CD4-positive, alpha-beta memory T cell (primary cell): Measurements from ENCODE around the gene HSPA14. TPM values are rescaled to one million over a fixed set of nuclear protein-coding genes. Genes with fewer than 3 reads are reported as not detected.
"Not testable (repeated sequence)": the region's sequence is repeated elsewhere in the genome, so short reads cannot be mapped to it uniquely, and the experiment has no call there.

Experiments
- CTCF ChIA-PET: fragments of 350-600 bp; sonication (Branson Sonifier 250); formaldehyde crosslinking; loops from one replicate; lab custom pipeline; 2021; ENCODE audit warnings: inconsistent platforms; ENCODE audit not compliant: partially characterized antibody; lab: Charles Lee
- POLR2A ChIA-PET: fragments of 350-600 bp; sonication (Branson Sonifier 250); formaldehyde crosslinking; loops from one replicate; lab custom pipeline; 2021; ENCODE audit not compliant: partially characterized antibody; lab: Charles Lee
- DNase-seq, 5 donors: peaks; one replicate each; pipeline versions ENCODE4 v3.0.0 to v3.0.0-alpha.2; 2020 to 2022; ENCODE audit warnings: mixed read lengths in 1 of 5
- H3K27ac ChIP-seq: one replicate; pipeline ENCODE4 v1.7.0; 2013; ENCODE audit warnings: low read depth, low read length
- H3K27me3 ChIP-seq: 2 replicates; pipeline ENCODE4 v1.7.0; 2013; ENCODE audit warnings: mild to moderate bottlenecking, low read length, moderate library complexity; ENCODE audit not compliant: insufficient read depth
- H3K36me3 ChIP-seq: 2 replicates; pipeline ENCODE4 v1.7.0; 2013; ENCODE audit warnings: mild to moderate bottlenecking, low read length, moderate library complexity; ENCODE audit not compliant: insufficient read depth
- H3K4me1 ChIP-seq: 2 replicates; pipeline ENCODE4 v1.7.0; 2013; ENCODE audit warnings: mild to moderate bottlenecking, low read length, moderate library complexity; ENCODE audit not compliant: insufficient read depth
- H3K4me3 ChIP-seq, 2 donors: one replicate each; pipeline ENCODE4 v1.7.0; 2013; ENCODE audit warnings: low read length in 2 of 2, mild to moderate bottlenecking in 1 of 2
- H3K9me3 ChIP-seq, 2 donors: one replicate each; pipeline ENCODE4 v1.7.0; 2013; ENCODE audit warnings: low read length in 2 of 2, control low read depth in 1 of 2; ENCODE audit not compliant: control insufficient read depth in 1 of 2
- H3K27ac Mint-ChIP-seq, 7 donors: one replicate each; pipeline ENCODE4 v1.8.0; 2020 to 2021; ENCODE audit warnings: mixed read lengths in 7 of 7, mild to moderate bottlenecking in 6 of 7, inconsistent platforms in 3 of 7, moderate library complexity in 3 of 7
- H3K27me3 Mint-ChIP-seq, 2 donors: one replicate each; pipeline ENCODE4 v1.8.0; 2020 to 2021; ENCODE audit warnings: mixed read lengths in 2 of 2
- H3K36me3 Mint-ChIP-seq, 2 donors: one replicate each; pipeline ENCODE4 v1.8.0; 2020 to 2021; ENCODE audit warnings: mixed read lengths in 2 of 2, inconsistent platforms in 1 of 2, mild to moderate bottlenecking in 1 of 2
- H3K4me1 Mint-ChIP-seq, 4 donors: one replicate each; pipeline ENCODE4 v1.8.0; 2020 to 2021; ENCODE audit warnings: mixed read lengths in 4 of 4, mild to moderate bottlenecking in 1 of 4
- H3K4me3 Mint-ChIP-seq, 8 donors: one replicate each; pipeline ENCODE4 v1.8.0; 2020 to 2021; ENCODE audit warnings: mixed read lengths in 8 of 8, mild to moderate bottlenecking in 7 of 8, moderate library complexity in 6 of 8, inconsistent platforms in 3 of 8
- H3K9me3 Mint-ChIP-seq, 8 donors: one replicate each; pipeline ENCODE4 v1.8.0; 2020 to 2021; ENCODE audit warnings: mixed read lengths in 8 of 8, mild to moderate bottlenecking in 5 of 8, inconsistent platforms in 3 of 8, moderate library complexity in 1 of 8
- intact Hi-C: fragments of 100-400 bp; cut with micrococcal nuclease; formaldehyde crosslinking; loops from one replicate; pipeline ENCODE4 v1.15.1; 2023
- polyA plus RNA-seq, 2 donors: library from polyadenylated mRNA; unstranded; fragments of 300-500 nt; fragmentation: Illumina TruSeq; gene quantifications; one replicate each; pipeline ENCODE4 v1.2.3, GENCODE V29; 2021
- total RNA-seq, 2 experiments: library from RNA; stranded (reverse); gene quantifications; one replicate each; pipeline ENCODE4 v1.2.3, GENCODE V29; 2021

Gene HSPA14
- total and polyA plus RNA-seq, 4 experiments from 2014 or later, result 16.0 to 18.7 (median 17.5) TPM

DNA sequence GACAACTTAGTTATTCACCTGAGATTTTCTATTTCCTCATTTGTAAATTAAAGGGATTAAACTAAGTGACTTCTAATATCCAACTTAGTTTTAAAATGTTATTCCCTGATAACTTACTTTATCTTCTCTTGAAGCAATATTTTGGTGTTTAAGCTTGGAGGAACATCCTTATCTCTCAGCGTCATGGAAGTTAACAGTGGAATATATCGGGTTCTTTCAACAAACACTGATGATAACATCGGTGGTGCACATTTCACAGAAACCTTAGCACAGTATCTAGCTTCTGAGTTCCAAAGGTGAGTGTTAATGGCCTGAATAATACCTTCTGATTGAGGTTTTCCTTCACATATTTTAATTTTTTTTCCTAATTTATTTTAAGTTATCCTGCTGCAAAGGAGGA lies 14.1 kb downstream of the HSPA14 start:
- H3K27ac Mint-ChIP-seq, result no peak overlapping the region

DNA sequence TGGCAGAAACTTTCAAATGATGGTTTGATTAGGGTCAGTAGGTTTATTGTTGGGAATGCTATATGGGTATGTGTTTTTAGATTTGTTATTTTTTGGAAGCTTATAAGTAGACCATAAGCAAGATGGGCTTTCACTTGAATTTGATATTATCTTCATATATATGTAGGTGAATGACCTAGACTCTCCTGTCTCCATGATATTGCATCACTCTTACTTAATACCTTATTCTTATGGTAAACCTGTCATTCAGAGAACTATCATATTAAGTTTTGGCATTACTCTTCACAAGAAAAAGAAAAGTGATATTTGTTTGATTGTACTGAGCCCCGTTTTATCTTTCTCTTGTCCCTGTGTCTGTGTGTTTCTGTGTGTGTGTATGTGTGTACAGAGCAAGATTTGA lies 17.3 kb downstream of the HSPA14 start:
- no peaks in the 10 kb centered on the region for H3K9me3 ChIP-seq
- intact Hi-C loops, result no loop called here
- ChIA-PET CTCF (no interaction called here), POLR2A (interaction anchor here (1.5 kb wide), 1 partner anchor 22 kb away, joined by 4 read pairs; no protein-coding TSS in a partner anchor)
- no peaks in the 10 kb centered on the region for H3K9me3 Mint-ChIP-seq
- H3K27ac ChIP-seq, result no peak overlapping the region
- no peak for DNase-seq
- peaks cover 51 to 65% of the 10 kb centered on the region in 2 donors for H3K36me3 Mint-ChIP-seq
- peaks cover 11% of the 10 kb centered on the region for H3K36me3 ChIP-seq
- H3K4me1 Mint-ChIP-seq, result peaks cover 0 to 5% (median under 1%) of the 10 kb centered on the region in 4 donors
- H3K27ac Mint-ChIP-seq, result no peak overlapping the region
- no peak overlapping the region for H3K4me3 Mint-ChIP-seq
- H3K4me1 ChIP-seq, result no peaks in the 10 kb centered on the region
- H3K27me3 Mint-ChIP-seq, result no peaks in the 10 kb centered on the region
- no peak overlapping the region for H3K4me3 ChIP-seq
- no peaks in the 10 kb centered on the region for H3K27me3 ChIP-seq

More for the DNA sequence above, 14.1 kb downstream of the HSPA14 start:
- peaks cover 0 to 2% (median 0%) of the 10 kb centered on the region in 4 donors for H3K4me1 Mint-ChIP-seq
- H3K27me3 ChIP-seq, result no peaks in the 10 kb centered on the region
- H3K4me3 ChIP-seq, result no peak overlapping the region
- H3K36me3 ChIP-seq, result peaks cover 22% of the 10 kb centered on the region
- no peak overlapping the region for H3K4me3 Mint-ChIP-seq
- no peaks in the 10 kb centered on the region for H3K9me3 Mint-ChIP-seq
- ChIA-PET POLR2A (no interaction called here), CTCF (no interaction called here)
- H3K4me1 ChIP-seq, result no peaks in the 10 kb centered on the region
- intact Hi-C loops, result no loop called here
- peaks cover 44 to 53% of the 10 kb centered on the region in 2 donors for H3K36me3 Mint-ChIP-seq
- no peak for DNase-seq
- no peaks in the 10 kb centered on the region for H3K27me3 Mint-ChIP-seq
- H3K27ac ChIP-seq, result no peak overlapping the region
- no peaks in the 10 kb centered on the region for H3K9me3 ChIP-seq

DNA sequence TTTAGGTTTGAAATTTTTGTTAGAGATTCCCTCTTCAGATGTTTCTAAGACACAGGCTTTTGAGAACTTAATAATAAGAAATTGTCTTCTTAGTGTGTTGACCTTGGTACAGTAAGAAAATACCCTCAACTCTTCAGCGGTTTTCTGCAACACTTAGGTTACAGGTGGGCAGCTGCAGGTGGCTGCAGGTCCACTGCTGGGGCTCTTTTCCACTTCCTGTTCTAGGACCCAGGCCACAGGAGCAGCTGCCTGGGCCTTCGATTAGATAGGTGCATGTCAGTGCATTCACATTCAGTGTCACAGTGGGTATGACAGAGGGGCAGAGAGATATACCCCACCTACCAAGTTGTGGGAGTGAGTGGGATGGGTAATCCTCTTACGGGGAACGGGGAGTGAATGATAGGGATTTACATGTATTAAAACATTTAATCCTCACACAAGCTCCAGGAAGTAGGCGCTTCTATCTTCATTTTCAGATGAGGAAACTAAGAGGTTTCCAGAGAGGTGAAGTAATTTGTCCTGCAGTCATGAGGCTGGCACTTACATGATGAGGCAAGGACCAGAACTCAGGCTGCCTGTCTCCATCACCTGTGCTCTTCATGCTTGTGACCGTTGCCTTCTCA lies 20.3 kb downstream of the HSPA14 start:
- no peaks in the 10 kb centered on the region for H3K27me3 ChIP-seq
- ChIA-PET CTCF (interaction anchor here (1.6 kb wide), 1 partner anchor 31 kb away, joined by 4 read pairs; no protein-coding TSS in a partner anchor), POLR2A (no interaction called here)
- Mint-ChIP-seq H3K9me3 (peaks cover 0 to 1% (median 0%) of the 10 kb centered on the region in 8 donors), H3K36me3 (peaks cover 50 to 51% of the 10 kb centered on the region in 2 donors), H3K4me3 (no peak overlapping the region), H3K27me3 (no peaks in the 10 kb centered on the region), H3K4me1 (peaks cover 0 to 5% (median 2%) of the 10 kb centered on the region in 4 donors), H3K27ac (peak overlapping the region in 1 of 7 donors; percentile 17)
- no peak overlapping the region for H3K4me3 ChIP-seq
- H3K27ac ChIP-seq, result no peak overlapping the region
- peaks cover 6% of the 10 kb centered on the region for H3K36me3 ChIP-seq
- DNase-seq, result no peak
- H3K9me3 ChIP-seq, result no peaks in the 10 kb centered on the region
- intact Hi-C loops, result no loop called here
- no peaks in the 10 kb centered on the region for H3K4me1 ChIP-seq

DNA sequence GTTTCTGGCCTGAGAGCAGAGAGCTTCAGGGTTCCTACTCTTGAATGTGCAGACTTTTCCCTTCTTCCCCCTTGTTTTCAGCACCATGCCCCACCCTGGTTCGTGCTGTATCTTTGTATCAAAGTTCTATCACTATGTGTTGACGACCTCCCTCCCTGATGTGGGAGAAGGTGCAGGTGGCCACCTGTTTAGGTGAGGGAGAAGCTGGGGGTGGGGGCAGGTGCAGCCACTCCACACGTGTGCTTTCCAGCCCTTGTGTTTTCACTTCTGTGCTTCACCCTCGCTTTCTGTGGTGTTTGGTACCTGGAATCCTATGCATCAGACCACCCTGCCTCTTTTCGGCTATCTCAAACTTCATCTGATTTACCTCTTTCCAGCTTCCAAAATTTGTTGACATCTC lies 20.9 kb downstream of the HSPA14 start:
- Histone ChIP-seq H3K27me3 (no peaks in the 10 kb centered on the region), H3K36me3 (peaks cover 6% of the 10 kb centered on the region), H3K4me1 (no peaks in the 10 kb centered on the region), H3K4me3 (no peak overlapping the region), H3K9me3 (no peaks in the 10 kb centered on the region), H3K27ac (no peak overlapping the region)
- H3K9me3 Mint-ChIP-seq, result peaks cover 0 to 1% (median 0%) of the 10 kb centered on the region in 8 donors
- intact Hi-C loops, result no loop called here
- H3K27ac Mint-ChIP-seq, result peak overlapping the region in 4 of 7 donors; percentile 17 to 35 (median 30)
- no peak overlapping the region for H3K4me3 Mint-ChIP-seq
- H3K27me3 Mint-ChIP-seq, result no peaks in the 10 kb centered on the region
- DNase-seq, result no peak
- peaks cover 0 to 5% (median 2%) of the 10 kb centered on the region in 4 donors for H3K4me1 Mint-ChIP-seq
- H3K36me3 Mint-ChIP-seq, result peaks cover 48 to 50% of the 10 kb centered on the region in 2 donors
- CTCF ChIA-PET, result interaction anchor here (1.1 to 1.6 kb wide), 2 partner anchors 8 to 30 kb away, joined by 3 to 4 read pairs; no protein-coding TSS in a partner anchor
- POLR2A ChIA-PET, result no interaction called here

DNA sequence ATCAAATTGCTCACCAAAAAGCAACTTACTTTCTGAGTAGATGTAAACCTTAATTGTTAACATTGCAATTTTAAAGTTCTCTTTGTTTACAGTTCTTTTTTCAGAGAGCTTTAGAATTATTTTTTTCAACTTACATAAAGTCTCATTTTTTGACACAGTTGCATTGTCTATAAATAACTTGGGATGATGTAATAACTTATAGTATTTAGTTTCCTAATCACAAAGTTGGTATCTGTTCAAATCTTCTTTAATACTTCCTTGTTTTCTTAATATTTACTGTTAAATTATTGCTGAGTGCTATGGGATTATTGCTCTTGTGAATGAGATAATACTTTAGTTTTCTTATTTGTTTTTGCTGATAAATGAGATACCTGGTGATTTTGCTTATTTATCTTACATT lies 21.7 kb downstream of the HSPA14 start:
- no peak for DNase-seq
- Mint-ChIP-seq H3K27me3 (no peaks in the 10 kb centered on the region), H3K9me3 (peaks cover 0 to 1% (median 0%) of the 10 kb centered on the region in 8 donors), H3K27ac (peak overlapping the region in 1 of 7 donors; percentile 34), H3K36me3 (peaks cover 47 to 48% of the 10 kb centered on the region in 2 donors), H3K4me3 (no peak overlapping the region), H3K4me1 (peaks cover 0 to 5% (median 2%) of the 10 kb centered on the region in 4 donors)
- Histone ChIP-seq H3K27ac (no peak overlapping the region), H3K4me1 (no peaks in the 10 kb centered on the region), H3K4me3 (no peak overlapping the region), H3K36me3 (peaks cover 6% of the 10 kb centered on the region), H3K9me3 (no peaks in the 10 kb centered on the region), H3K27me3 (no peaks in the 10 kb centered on the region)
- intact Hi-C loops, result no loop called here
- ChIA-PET POLR2A (no interaction called here), CTCF (interaction anchor here (1.1 to 1.6 kb wide), 2 partner anchors 9 to 30 kb away, joined by 3 to 4 read pairs; no protein-coding TSS in a partner anchor)

DNA sequence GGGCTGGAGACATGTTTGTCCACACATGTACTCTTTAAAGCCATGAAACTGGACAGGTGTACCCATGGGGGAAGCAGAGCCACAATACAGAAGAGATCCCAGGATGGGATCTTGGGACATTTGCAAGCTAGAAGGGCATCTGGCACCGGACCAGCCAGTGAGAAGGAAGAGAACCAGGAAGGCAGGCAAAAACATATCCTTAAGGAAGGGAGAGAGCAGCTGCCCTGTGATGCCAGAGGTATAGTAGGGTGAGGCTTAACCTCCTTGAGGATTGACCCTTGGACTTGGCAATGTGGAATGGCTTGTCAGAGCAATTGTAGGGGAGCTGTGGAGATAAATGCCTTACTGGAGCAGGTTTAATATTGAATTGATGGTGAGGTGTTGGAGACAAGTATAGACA lies 22.7 kb downstream of the HSPA14 start:
- Mint-ChIP-seq H3K27ac (peak overlapping the region in 3 of 7 donors; percentile 6 to 53 (median 48)), H3K9me3 (peaks cover 0 to 1% (median 0%) of the 10 kb centered on the region in 8 donors), H3K36me3 (peaks cover 43 to 48% of the 10 kb centered on the region in 2 donors), H3K27me3 (no peaks in the 10 kb centered on the region), H3K4me3 (peak overlapping the region in 1 of 8 donors; percentile 14), H3K4me1 (peaks cover 0 to 5% (median 2%) of the 10 kb centered on the region in 4 donors)
- Histone ChIP-seq H3K27ac (no peak overlapping the region), H3K36me3 (peaks cover 6% of the 10 kb centered on the region), H3K4me3 (no peak overlapping the region), H3K4me1 (no peaks in the 10 kb centered on the region), H3K27me3 (no peaks in the 10 kb centered on the region), H3K9me3 (no peaks in the 10 kb centered on the region)
- DNase-seq, result no peak
- intact Hi-C loops, result no loop called here
- ChIA-PET POLR2A (no interaction called here), CTCF (no interaction called here)

DNA sequence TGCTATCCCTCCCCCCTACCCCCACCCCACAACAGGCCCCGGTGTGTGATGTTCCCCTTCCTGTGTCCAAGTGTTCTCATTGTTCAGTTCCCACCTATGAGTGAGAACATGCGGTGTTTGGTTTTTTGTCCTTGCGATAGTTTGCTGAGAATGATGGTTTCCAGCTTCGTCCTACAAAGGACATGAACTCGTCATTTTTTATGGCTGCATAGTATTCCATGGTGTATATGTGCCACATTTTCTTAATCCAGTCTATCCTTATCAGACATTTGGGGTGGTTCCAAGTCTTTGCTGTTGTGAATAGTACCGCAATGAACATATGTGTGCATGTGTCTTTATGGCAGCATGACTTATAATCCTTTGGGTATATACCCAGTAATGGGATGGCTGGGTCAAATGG lies 26.4 kb downstream of the HSPA14 start:
- H3K36me3 Mint-ChIP-seq, result peaks cover 37 to 41% of the 10 kb centered on the region in 2 donors
- not testable (repeated sequence) for H3K27me3 Mint-ChIP-seq
- CTCF ChIA-PET, result interaction anchor here (1.6 kb wide), 1 partner anchor 14 kb away, joined by 4 read pairs; the partner anchor contains the start of gene SUV39H2

More for the DNA sequence above, 26.4 kb downstream of the HSPA14 start:
- H3K4me3 Mint-ChIP-seq, H3K27me3 ChIP-seq, H3K27ac Mint-ChIP-seq, POLR2A ChIA-PET, intact Hi-C loops, H3K27ac ChIP-seq, H3K9me3 Mint-ChIP-seq, H3K4me3 ChIP-seq, DNase-seq, H3K9me3 ChIP-seq, H3K4me1 Mint-ChIP-seq, H3K4me1 ChIP-seq: not testable (repeated sequence)
- peaks cover 10% of the 10 kb centered on the region for H3K36me3 ChIP-seq
